Activated T-cell treated with anti-CD3 and anti-CD28 coated beads, Interleukin-2, amount 50 U/mL, for 4 hours (primary cell): ENCODE data around the gene NAPG. TPM values are rescaled to one million over a fixed set of nuclear protein-coding genes. Genes with fewer than 3 reads are reported as not detected.

Experiments
- ATAC-seq, 2 donors: fragments of 200-7000 bp; cut with Tn5 transposase; one replicate each; pipeline ENCODE4 v1.10.0; 2021
- DNase-seq: peaks from one replicate; pipeline ENCODE4 v3.0.0-alpha.2; 2020
- H3K27me3 Mint-ChIP-seq: one replicate; pipeline ENCODE4 v1.8.0; 2021; ENCODE audit warnings: low read depth, mixed read lengths
- H3K36me3 Mint-ChIP-seq: one replicate; pipeline ENCODE4 v1.8.0; 2022; ENCODE audit warnings: mixed read lengths; ENCODE audit not compliant: insufficient read depth
- H3K4me1 Mint-ChIP-seq: one replicate; pipeline ENCODE4 v1.8.0; 2021; ENCODE audit warnings: low read depth, mixed read lengths
- H3K4me3 Mint-ChIP-seq: one replicate; pipeline ENCODE4 v1.8.0; 2021; ENCODE audit warnings: mild to moderate bottlenecking, moderate library complexity, mixed read lengths
- H3K9me3 Mint-ChIP-seq: one replicate; pipeline ENCODE4 v1.8.0; 2021; ENCODE audit warnings: mixed read lengths
- total RNA-seq, 3 donors: library from RNA; stranded (reverse); gene quantifications; one replicate each; pipeline ENCODE4 v1.2.1, GENCODE V29; 2021

NAPG gene
- total RNA-seq: 10 to 100 TPM; 28.8 to 29.6 (median 28.9) TPM

- Mint-ChIP-seq H3K36me3 (peaks cover 1% of the 10 kb centered on the region), H3K4me1 (peaks cover 54% of the 10 kb centered on the region), H3K9me3 (no peaks in the 10 kb centered on the region), H3K27me3 (no peaks in the 10 kb centered on the region), H3K4me3 (peak within 1 kb of the TSS; percentile 96)
- peak; percentile 85 to 89 for ATAC-seq
- DNase-seq: peak; percentile 85
Measured at GRCh38 chr18:10525697-10526560, at the start of gene NAPG. Gene NAPG, plus strand, starts transcription at chr18:10526027. Its CDS starts 76 bp downstream, at chr18:10526103.

GRCh38 chr18:10476338-10476791, 49.5 kb upstream of the NAPG start:
- peaks cover 21% of the 10 kb centered on the region for H3K27me3 Mint-ChIP-seq
- no peaks in the 10 kb centered on the region for H3K4me1 Mint-ChIP-seq
- H3K36me3 Mint-ChIP-seq: no peaks in the 10 kb centered on the region
- no peaks in the 10 kb centered on the region for H3K9me3 Mint-ChIP-seq
- ATAC-seq: no peak
- no peak overlapping the region for H3K4me3 Mint-ChIP-seq
- no peak for DNase-seq

- ATAC-seq (no peak), DNase-seq (no peak)
- Mint-ChIP-seq H3K36me3 (no peaks in the 10 kb centered on the region), H3K9me3 (no peaks in the 10 kb centered on the region), H3K4me3 (no peak overlapping the region), H3K27me3 (peaks cover 21% of the 10 kb centered on the region), H3K4me1 (peaks cover 1% of the 10 kb centered on the region)
Measured at GRCh38 chr18:10477121-10477862, 48.5 kb upstream of the NAPG start.

- Mint-ChIP-seq H3K27me3 (peaks cover 21% of the 10 kb centered on the region), H3K9me3 (no peaks in the 10 kb centered on the region), H3K36me3 (no peaks in the 10 kb centered on the region), H3K4me3 (no peak overlapping the region), H3K4me1 (peaks cover 1% of the 10 kb centered on the region)
- no peak for DNase-seq
- no peak for ATAC-seq
Measured at GRCh38 chr18:10477863-10478260, 48.0 kb upstream of the NAPG start.

GRCh38 chr18:10481831-10482230, 44.0 kb upstream of the NAPG start:
- ATAC-seq (no peak), DNase-seq (no peak)
- Mint-ChIP-seq H3K4me3 (no peak overlapping the region), H3K36me3 (no peaks in the 10 kb centered on the region), H3K27me3 (peaks cover 6% of the 10 kb centered on the region), H3K4me1 (peaks cover 1% of the 10 kb centered on the region), H3K9me3 (no peaks in the 10 kb centered on the region)

- Mint-ChIP-seq H3K4me3 (no peak overlapping the region), H3K27me3 (peaks cover 2% of the 10 kb centered on the region), H3K4me1 (peaks cover 1% of the 10 kb centered on the region), H3K36me3 (no peaks in the 10 kb centered on the region), H3K9me3 (no peaks in the 10 kb centered on the region)
- ATAC-seq: no peak
- no peak for DNase-seq
Measured at GRCh38 chr18:10482363-10482984, 43.4 kb upstream of the NAPG start.

- ATAC-seq: peak in 1 of 2 donors; percentile 30
- H3K36me3 Mint-ChIP-seq: no peaks in the 10 kb centered on the region
- no peak for DNase-seq
- peaks cover 1% of the 10 kb centered on the region for H3K4me1 Mint-ChIP-seq
- H3K9me3 Mint-ChIP-seq: no peaks in the 10 kb centered on the region
- H3K27me3 Mint-ChIP-seq: peaks cover 1% of the 10 kb centered on the region
- H3K4me3 Mint-ChIP-seq: no peak overlapping the region
Measured at GRCh38 chr18:10482985-10483949, 42.6 kb upstream of the NAPG start.

- Mint-ChIP-seq H3K4me3 (no peak overlapping the region), H3K4me1 (peaks cover 4% of the 10 kb centered on the region), H3K9me3 (no peaks in the 10 kb centered on the region), H3K36me3 (no peaks in the 10 kb centered on the region), H3K27me3 (peaks cover 1% of the 10 kb centered on the region)
- no peak for DNase-seq
- ATAC-seq: no peak
Measured at GRCh38 chr18:10485475-10485874, 40.4 kb upstream of the NAPG start.

- H3K4me3 Mint-ChIP-seq: no peak overlapping the region
- no peak for ATAC-seq
- no peak for DNase-seq
- no peaks in the 10 kb centered on the region for H3K36me3 Mint-ChIP-seq
- no peaks in the 10 kb centered on the region for H3K9me3 Mint-ChIP-seq
- H3K27me3 Mint-ChIP-seq: peaks cover 1% of the 10 kb centered on the region
- H3K4me1 Mint-ChIP-seq: peaks cover 5% of the 10 kb centered on the region
Measured at GRCh38 chr18:10486362-10486761, 39.5 kb upstream of the NAPG start.

- Mint-ChIP-seq H3K27me3 (peaks cover 1% of the 10 kb centered on the region), H3K9me3 (no peaks in the 10 kb centered on the region), H3K36me3 (no peaks in the 10 kb centered on the region), H3K4me1 (peaks cover 3% of the 10 kb centered on the region), H3K4me3 (no peak overlapping the region)
- DNase-seq: no peak
- ATAC-seq: no peak
Measured at GRCh38 chr18:10487154-10487553, 38.7 kb upstream of the NAPG start.

- no peak for DNase-seq
- no peaks in the 10 kb centered on the region for H3K36me3 Mint-ChIP-seq
- H3K4me1 Mint-ChIP-seq: peaks cover 3% of the 10 kb centered on the region
- no peak overlapping the region for H3K4me3 Mint-ChIP-seq
- peaks cover 1% of the 10 kb centered on the region for H3K27me3 Mint-ChIP-seq
- ATAC-seq: no peak
- H3K9me3 Mint-ChIP-seq: no peaks in the 10 kb centered on the region
Measured at GRCh38 chr18:10488017-10488416, 37.8 kb upstream of the NAPG start.

GRCh38 chr18:10490401-10491165, 35.2 kb upstream of the NAPG start:
- ATAC-seq: peak; percentile 97 to 99

GRCh38 chr18:10495936-10496335, 29.9 kb upstream of the NAPG start:
- H3K4me3 Mint-ChIP-seq: no peak overlapping the region
- H3K27me3 Mint-ChIP-seq: peaks cover 17% of the 10 kb centered on the region
- no peaks in the 10 kb centered on the region for H3K36me3 Mint-ChIP-seq
- ATAC-seq (no peak), DNase-seq (no peak)
- H3K4me1 Mint-ChIP-seq: peaks cover 7% of the 10 kb centered on the region
- peaks cover 4% of the 10 kb centered on the region for H3K9me3 Mint-ChIP-seq

More at GRCh38 chr18:10490401-10491165, 35.2 kb upstream of the NAPG start:
- Mint-ChIP-seq H3K9me3 (no peaks in the 10 kb centered on the region), H3K36me3 (no peaks in the 10 kb centered on the region), H3K27me3 (peaks cover 5% of the 10 kb centered on the region), H3K4me3 (no peak overlapping the region), H3K4me1 (peaks cover 3% of the 10 kb centered on the region)
- DNase-seq: peak; percentile 46
